Measurements from ENCODE around the gene TYMP.

- no peak for TF ChIP-seq CTCF (IDR thresholded peaks at IDR 0.05; ENCODE audit: low read length)
- TF ChIP-seq EZH2 (optimal IDR thresholded peaks at IDR 0.05; ENCODE audit: low read depth, low read length), result no peak
Measured at GRCh38 chr22:50576070-50576469, 46.3 kb upstream of the TYMP start.
